Activated CD8-positive, alpha-beta memory T cell treated with anti-CD3 and anti-CD28 coated beads for 1 hour (primary cell): ENCODE data around the gene CEP250.
"Not testable (repeated sequence)": the region's sequence is repeated elsewhere in the genome, so short reads cannot be mapped to it uniquely, and the experiment has no call there.

Experiments used
- DNase-seq, 2 donors: peaks; one replicate each; pipeline ENCODE4 v3.0.0-alpha.2; 2020; ENCODE audit warnings: low read depth in 1 of 2; ENCODE audit errors: extremely low read depth in 1 of 2

CEP250 gene

DNA sequence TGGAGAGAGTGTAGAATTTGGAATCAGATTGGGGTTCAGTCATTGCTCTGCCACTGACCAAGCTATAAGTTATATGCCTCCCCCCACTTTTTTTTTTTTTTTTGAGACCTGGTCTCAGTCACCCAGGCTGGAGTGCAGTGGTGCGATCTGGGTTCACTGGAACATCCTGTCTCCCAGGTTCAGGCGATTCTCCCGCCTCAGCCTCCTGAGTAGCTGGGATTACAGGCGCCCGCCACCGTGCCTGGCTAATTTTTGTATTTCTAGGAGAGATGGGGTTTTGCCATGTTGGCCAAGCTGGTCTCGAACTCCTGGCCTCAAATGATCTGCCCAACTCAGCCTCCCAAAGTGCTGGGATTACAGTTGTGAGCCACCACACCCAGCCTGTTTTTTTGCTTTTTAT, 1.3 kb downstream of the CEP250 start:
- not testable (repeated sequence) for DNase-seq

GRCh38 chr20:35457539-35457938, 2.1 kb downstream of the CEP250 start:
- not testable (repeated sequence) for DNase-seq

DNA sequence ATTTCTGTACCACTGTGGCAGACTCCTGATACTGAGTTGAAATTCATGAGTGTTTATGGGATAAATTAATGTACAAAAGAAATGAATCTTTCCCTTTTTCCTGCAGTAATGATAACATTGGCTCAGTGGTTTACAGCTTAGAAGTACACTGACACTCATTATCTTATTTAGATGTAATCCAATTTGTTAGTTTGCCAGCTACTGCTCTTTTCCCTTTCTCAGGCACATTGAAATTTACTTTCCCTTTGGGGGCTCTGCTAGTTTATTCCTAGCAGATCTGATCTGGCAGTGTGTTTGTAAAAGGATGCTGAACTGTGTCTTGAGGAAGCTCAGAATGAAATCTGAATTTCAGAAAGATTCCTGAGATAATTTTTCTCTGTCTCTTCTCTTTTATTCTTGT, 3.0 kb downstream of the CEP250 start:
- no peak for DNase-seq

- no peak for DNase-seq
These were observed 6.2 kb downstream of the CEP250 start for GRCh38 chr20:35461620-35462019.

GRCh38 chr20:35462351-35462750, 7.0 kb downstream of the CEP250 start:
- no peak for DNase-seq

GRCh38 chr20:35463455-35464300, 8.3 kb downstream of the CEP250 start:
- peak in 1 of 2 donors; percentile 20 for DNase-seq

GRCh38 chr20:35465976-35466375, 10.6 kb downstream of the CEP250 start:
- DNase-seq, result no peak

GRCh38 chr20:35466856-35467255, 11.5 kb downstream of the CEP250 start:
- DNase-seq, result no peak

DNA sequence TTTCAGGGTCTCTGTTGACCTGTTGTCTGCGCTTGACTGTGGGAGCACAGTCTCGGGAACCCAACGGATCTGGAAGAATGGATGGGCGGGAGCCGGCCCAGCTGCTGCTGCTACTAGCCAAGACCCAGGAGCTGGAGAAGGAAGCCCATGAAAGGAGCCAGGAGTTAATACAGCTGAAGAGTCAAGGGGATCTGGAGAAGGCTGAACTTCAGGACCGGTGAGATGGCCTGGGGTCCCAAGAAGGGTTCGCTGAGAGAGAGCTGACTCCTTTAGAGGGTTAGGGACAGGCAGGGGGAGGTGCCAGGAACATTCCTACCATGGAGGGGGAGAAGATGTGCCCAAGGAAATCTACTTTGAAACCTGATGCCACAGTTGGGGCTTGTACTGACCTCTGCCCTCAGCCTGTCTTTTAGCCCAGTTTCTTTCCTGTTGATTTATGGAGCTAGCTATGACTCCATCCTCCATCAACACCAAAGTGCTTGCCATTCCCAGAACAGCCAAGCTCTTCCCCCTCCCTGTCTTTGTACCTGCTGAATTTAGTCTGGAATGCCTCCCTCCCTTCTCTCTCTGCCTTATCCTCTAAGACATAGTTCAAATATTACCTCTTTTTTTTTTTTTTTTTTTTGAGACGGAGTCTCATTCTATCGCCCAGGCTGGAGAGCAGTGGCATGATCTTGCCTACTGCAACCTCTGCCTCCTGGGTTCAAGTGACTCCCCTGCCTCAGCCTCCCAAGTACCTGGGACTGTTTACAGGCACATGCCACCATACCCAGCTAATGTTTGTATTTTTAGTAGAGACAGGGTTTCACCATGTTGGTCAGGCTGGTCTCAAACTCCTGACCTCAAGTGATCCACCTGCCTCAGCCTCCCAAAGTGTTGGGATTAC, 12.2 kb downstream of the CEP250 start:
- no peak for DNase-seq

GRCh38 chr20:35468671-35469334, 13.4 kb downstream of the CEP250 start:
- DNase-seq, result no peak

DNA sequence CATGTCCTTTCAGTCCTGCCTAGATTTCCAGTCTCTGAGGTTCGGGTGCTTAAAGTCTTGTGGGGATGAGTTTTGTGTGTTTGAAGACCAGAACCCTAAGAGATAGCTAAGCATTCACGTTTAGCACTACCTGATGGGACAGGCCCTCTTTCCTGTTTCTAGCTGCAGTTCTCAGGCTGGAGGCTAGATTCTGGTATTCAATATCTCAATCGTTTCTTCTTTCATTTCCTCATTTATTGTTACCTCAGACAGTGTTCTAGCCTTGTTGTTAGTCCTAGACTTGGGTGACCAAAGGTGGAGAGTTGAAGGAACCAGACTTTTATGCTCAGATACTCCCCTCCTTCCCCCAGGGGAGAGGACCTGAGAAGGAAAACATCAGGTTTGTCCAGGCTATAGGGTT, 16.8 kb downstream of the CEP250 start:
- DNase-seq, result no peak

- DNase-seq, result no peak
These were observed 18.3 kb downstream of the CEP250 start for GRCh38 chr20:35473684-35474083.

GRCh38 chr20:35474303-35474871, 19.0 kb downstream of the CEP250 start:
- no peak for DNase-seq

- no peak for DNase-seq
These were observed 20.9 kb downstream of the CEP250 start for GRCh38 chr20:35476288-35476687.

- DNase-seq, result no peak
These were observed 23.5 kb downstream of the CEP250 start for GRCh38 chr20:35478804-35479472.

DNA sequence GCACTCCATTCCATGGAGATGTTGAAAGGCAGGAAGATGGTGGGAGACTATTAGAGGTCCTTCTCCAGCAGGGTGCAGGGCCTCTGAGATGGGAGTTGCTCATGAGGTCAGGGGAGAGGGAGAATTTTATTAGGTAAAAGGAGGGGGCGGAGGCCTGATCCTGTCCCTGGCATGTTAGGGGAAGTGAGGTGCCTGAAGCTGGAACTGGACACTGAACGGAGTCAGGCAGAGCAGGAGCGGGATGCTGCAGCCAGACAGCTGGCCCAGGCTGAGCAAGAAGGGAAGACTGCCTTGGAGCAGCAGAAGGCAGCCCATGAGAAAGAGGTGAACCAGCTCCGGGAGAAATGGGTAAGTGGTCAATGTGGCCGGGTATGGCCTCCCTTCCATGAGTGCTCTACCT, 24.4 kb downstream of the CEP250 start:
- DNase-seq, result no peak

DNA sequence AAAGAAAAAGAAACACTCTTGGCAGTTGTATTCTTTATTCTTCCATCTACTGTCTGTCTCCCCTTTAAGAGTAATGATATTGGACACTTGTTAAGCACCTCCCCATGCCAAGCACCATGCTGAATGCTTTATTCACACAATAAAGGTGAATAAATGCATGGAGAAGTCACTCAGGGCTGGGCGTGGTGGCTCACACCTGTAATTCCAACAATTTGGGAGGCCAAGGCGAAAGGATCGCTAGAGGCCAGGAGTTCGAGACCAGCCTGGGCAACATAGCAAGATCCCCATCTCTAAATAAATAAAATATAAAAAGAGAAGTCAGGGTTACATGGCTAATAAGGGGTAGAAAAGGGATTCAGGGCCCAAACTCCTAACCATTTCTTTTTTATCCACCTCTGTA, 32.1 kb downstream of the CEP250 start:
- DNase-seq, result no peak

DNA sequence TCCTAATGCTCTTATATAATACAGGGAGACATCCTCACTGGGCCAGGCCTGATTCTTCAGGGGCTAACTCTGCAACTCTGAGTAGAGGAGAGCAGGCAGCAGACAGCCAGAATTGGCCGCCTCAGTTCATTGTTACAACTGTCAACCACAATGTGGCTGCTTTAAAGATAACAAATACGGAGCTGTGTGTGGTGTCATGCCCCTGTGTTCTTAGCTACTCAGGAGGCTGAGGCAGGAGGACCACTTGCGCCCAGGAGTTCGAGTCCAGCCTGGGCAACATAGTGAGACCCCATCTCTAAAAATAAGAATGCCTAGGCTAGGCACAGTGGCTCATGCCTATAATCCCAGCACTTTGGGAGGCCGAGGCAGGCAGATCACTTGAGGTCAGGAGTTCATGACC, 34.3 kb downstream of the CEP250 start:
- no peak for DNase-seq

DNA sequence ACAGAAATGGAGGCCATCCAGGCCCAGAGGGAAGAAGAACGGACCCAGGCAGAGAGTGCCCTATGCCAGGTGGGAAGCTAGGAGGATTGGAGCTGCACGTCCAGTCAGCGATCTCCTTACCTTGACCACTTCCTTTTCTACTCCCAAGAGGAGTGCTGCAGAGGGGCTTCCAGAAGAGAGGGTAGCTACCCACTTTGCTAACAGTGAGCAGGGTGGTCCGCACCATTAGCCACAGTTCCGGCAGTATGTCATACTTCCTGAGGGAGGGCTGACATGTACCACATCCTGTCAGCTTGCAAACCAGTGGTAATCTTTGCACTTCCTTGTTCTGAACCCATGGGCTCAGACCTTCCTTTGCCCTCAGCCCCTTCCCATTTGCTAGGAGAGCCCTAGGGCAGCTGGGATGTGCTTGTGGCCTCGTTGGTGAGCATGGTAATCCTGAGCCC, 35.4 kb downstream of the CEP250 start:
- DNase-seq, result peak; percentile 29 to 33

GRCh38 chr20:35491823-35492222, 36.4 kb downstream of the CEP250 start:
- no peak for DNase-seq
